Nucleus accumbens (tissue), 56 donors: ENCODE results near the gene PCDH9.

Source experiments
- DNase-seq, 56 donors: peaks; one replicate each; lab custom pipeline; 2025; lab: John Stamatoyannopoulos, UW

Gene PCDH9

DNA sequence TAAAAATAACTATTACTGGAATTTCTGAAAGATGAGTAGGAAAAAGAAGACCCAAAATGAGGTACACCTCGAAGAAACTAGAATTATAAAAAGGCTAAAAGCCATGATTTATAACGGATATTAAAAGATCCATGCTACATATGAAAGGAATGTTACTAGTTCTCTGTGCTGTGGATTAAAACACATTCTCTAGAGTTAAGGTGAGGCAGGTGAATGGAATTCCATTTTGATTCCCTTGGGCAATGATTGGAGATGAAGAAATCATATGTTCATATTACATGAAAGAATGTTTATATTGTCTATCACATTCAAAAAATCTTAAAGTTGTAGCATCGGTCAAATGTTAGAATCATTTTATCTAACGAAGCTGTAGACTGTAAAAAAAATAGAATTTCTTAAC is 783.7 kb downstream of the PCDH9 start:
- DNase-seq = no peak

- DNase-seq = no peak
These were observed 786.2 kb downstream of the PCDH9 start for GRCh38 chr13:66443926-66444325.

DNA sequence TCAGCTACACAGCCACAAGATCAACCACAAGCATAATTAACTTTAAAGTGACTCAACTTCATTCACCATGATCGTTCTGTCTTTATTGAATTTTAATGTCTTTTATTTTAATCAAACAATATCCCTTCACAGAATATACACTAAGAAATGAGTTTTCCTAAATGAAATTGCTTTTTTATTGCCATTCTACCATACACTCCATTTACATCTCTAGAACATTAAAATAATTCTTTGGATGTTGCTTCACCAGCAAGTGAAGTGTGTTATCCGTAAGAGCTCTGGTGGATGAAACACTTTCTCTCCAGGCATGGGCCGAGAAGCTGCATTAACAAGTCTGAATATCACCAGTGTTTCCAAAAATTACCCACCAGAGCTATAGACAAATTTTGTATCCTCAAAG is 789.2 kb downstream of the PCDH9 start:
- no peak for DNase-seq

DNA sequence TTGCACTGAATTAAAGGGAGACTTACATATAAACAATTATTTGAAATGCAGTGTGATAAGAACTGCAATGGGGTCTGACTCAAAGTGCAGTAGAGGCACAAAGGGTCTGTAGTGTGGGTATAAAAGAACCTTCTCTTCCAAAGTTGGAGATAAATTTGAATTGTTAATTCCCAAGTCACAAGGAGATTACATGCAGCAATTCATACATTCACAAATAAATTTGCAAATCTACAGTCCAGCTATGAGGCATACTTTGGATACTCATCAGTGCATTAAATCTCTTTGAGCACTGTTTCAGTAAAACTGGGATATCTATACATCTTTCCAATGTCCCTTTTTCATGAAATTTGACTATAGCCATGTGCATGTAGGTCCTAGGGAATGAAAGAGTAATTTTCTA is 799.4 kb downstream of the PCDH9 start:
- no peak for DNase-seq

DNA sequence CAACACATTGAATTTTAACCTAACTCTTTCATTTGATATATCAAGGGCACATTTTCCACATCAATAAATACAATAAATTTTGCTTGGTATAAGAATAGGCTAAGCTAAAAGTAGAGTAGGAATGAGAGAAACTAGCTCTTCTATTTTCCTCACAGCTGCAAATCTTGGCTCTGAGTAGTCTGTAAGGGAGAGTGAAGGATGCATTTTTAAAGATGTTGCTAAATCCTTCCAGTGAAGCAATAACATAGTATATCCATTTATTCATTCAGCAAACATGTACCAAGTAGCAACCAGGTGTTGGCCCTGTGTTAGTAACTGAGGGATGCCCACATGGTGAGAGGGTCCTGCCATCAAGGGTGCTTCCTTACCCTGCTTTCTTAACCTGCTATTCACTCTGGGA is 799.9 kb downstream of the PCDH9 start:
- no peak for DNase-seq

GRCh38 chr13:66429156-66429555 is 801.0 kb downstream of the PCDH9 start:
- no peak for DNase-seq

GRCh38 chr13:66427458-66427861 is 802.7 kb downstream of the PCDH9 start:
- DNase-seq = no peak

GRCh38 chr13:66425741-66426140 is 804.4 kb downstream of the PCDH9 start:
- no peak for DNase-seq

DNA sequence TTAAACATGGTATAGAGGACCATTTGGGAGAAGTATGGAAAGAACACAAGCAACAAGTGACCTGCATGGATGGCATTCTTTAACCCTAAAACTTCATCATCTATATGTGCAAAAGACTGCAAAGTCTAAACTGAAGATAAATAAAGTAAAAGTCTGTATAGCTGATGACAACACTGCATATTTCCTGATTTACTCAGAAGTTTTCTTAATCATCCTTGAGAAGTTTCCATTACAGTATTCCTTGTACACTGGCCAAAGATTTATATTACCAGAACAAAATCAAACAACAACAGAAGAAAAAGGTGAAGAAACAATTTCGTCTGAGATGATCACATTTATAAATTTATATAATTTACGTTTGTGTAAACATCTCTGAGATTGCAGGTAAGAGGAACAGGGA is 805.7 kb downstream of the PCDH9 start:
- DNase-seq = no peak

DNA sequence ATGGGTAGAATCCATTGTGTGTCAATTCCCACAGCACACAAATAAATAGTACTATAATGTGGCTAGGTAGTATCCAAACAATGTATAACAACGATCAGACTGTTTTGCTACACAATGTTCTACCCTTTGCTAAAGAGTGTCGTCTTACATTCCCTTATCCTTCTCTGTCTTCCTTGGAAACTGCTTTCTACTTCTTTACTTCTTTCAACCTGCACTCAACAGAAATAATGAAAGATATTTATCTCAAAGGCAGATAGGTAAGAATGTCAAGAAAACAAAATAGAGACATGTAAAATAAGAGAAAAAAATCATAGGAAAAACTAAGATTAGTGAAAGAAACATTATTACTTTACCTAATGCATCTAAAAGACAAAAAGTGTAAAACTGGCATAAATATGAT is 814.7 kb downstream of the PCDH9 start:
- no peak for DNase-seq

- DNase-seq = no peak
These were observed 815.9 kb downstream of the PCDH9 start for GRCh38 chr13:66414066-66414800.

DNA sequence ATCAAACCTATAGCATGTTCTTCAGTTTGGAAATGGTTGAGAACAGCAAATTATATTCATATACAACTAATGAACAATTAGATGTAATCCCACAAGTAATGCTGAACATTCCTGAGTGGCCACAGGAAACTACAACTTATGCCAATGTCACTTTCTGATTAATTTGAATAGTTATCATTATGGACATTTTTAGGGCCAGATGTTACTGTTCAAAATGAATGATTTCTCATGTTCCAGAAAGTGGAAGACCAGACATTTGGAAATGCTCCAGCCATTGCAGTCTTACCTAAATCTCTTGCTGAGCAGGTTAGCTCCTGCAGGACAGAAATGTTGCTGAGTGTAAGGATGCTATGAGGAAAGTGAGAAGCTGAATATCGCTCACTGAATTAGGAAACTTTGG is 819.8 kb downstream of the PCDH9 start:
- DNase-seq = no peak

DNA sequence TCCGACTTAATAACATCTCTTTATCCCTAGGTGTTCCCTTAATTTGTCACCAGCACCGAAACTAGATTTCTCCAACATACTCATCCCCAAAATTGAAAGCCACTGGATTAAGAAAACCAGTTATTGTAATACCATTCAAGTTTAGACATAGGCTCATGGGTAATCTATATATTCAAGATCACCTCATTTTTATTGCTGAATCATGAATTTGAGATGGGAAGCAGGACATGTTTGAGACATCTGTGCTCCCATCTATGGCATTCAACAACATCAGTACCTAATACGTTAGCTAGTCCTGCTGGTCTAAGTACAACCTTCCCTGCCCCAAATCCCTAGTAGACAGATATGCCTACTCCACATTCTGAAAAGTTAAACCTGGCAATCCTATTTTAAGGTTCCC is 820.6 kb downstream of the PCDH9 start:
- DNase-seq = no peak

DNA sequence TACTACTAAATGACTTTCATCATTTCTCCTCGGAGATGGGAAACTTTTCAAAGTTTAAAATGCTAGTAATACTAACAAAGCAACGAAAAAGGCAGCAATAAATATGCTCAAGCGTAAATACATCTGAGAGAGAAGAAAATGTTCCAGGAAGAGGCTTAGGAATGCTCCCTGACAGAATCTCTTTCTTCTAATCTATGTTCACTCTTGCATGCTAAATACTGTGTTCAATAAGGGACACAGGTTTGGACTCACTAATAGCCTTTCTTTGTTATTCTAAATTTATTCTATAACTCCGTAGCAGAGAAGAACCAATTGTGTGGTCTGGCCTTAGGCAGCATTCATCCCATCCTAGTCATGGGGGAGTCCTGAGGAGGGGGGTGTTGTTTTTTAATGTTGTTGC is 823.0 kb downstream of the PCDH9 start:
- peak in 1 of 56 donors; percentile 8 for DNase-seq

GRCh38 chr13:66405908-66406802 is 824.0 kb downstream of the PCDH9 start:
- no peak for DNase-seq

DNA sequence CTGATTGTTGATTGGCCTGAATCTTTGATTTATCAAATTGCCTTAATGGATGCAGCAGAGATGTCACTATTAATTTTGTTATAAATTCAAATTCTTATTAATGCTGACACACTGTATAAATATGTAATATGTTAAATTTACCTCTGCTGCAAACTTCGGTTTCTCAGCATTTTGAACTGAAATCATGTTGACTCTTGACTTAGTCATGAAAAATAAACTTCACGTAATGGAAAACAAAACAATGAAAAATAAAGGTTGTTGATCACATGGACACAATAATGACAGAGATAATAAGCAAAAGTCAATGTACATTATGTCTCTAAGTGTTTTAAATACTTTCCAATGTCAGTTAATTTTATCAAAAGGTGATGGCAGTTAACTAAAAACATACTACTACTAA is 827.6 kb downstream of the PCDH9 start:
- DNase-seq = no peak

GRCh38 chr13:66402066-66402465 is 828.1 kb downstream of the PCDH9 start:
- no peak for DNase-seq

- DNase-seq = no peak
These were observed 829.8 kb downstream of the PCDH9 start for GRCh38 chr13:66400292-66400691.

DNA sequence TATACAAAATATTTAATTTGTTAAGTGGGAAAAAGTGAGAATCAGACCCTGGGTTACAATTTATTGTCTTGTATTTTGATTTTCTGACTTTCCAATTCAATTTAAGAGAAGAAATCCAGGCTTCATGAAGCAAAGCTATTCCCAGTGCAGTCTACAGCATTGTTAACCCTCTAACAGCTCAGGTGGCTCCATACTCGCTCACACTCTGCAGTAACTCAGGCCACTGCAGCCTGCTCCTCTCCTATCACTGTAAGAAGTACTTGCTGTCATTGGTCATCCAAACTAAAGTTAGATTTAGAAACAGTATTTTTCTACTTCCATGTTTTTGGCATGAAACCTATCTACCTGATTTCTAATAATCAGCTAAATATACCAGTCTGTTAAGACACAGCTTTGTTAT is 830.3 kb downstream of the PCDH9 start:
- no peak for DNase-seq

DNA sequence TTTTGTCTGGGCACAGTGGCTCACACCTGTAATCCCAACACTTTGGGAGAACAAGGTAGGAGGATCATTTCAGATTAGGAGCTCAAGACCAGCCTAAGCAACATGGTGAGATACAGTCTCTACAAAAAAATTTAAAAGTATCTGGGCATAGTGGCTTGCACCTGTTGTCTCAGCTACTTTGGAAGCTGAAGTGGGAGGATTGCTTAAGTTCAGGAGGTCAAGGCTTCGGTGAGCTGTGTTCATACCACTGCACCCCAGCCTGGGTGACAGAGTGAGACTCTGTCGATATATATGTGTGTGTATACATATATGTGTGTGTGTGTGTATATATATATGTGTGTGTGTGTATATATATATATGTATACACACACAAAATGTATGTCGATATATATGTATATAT is 833.0 kb downstream of the PCDH9 start:
- no peak for DNase-seq

DNA sequence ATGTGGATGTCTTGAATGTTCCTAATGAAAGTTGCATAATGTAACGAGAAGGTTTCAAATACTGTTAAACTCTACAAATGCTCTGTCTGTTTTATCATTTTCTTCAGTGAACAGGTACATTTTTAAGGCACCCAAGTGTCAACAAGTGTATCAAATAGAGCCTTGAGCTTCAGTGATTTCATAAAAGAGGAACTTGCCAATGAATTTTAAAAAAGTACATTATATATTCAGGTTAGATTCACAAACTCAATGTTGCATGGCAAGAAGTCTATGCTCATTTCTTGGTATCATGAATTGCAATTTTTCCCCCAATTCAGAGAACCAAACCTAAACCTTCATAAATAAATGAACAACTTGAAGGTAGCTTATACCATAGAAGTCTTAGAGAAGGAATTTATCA is 838.8 kb downstream of the PCDH9 start:
- DNase-seq = no peak

GRCh38 chr13:66378894-66379293 is 851.2 kb downstream of the PCDH9 start:
- no peak for DNase-seq
